HepG2 (cell line): ENCODE measurements around the gene SNRPB2. TPM values are rescaled to one million over a fixed set of nuclear protein-coding genes. Genes with fewer than 3 reads are reported as not detected.

Experiments
- ADNP ChIP-seq: sonication (generic); formaldehyde crosslinking; IDR thresholded peaks from 2 replicates; pipeline ENCODE4 v1.4.0; 2020; ENCODE audit warnings: missing genetic modification reagents
- EED ChIP-seq: sonication (generic); formaldehyde crosslinking; IDR thresholded peaks from 2 replicates; pipeline ENCODE4 v1.5.0; 2020; ENCODE audit warnings: mild to moderate bottlenecking, missing genetic modification reagents
- HOXA3 ChIP-seq: sonication (generic); formaldehyde crosslinking; IDR thresholded peaks from 2 replicates; pipeline ENCODE4 v1.5.0; 2020; ENCODE audit warnings: missing genetic modification reagents
- HOXD1 ChIP-seq: sonication (generic); formaldehyde crosslinking; IDR thresholded peaks from 2 replicates; pipeline ENCODE4 v1.5.0; 2020; ENCODE audit warnings: missing genetic modification reagents
- NR2F1 ChIP-seq, 2 experiments: fragments of 450-650 bp in 1 of 2; formaldehyde crosslinking in 1 of 2; IDR thresholded peaks; 2 replicates each; pipeline versions ENCODE4 v1.5.0 to v1.6.1; 2016 to 2020; ENCODE audit warnings: mild to moderate bottlenecking in 1 of 2, missing compliant biosample characterization in 1 of 2, missing genetic modification reagents in 1 of 2, moderate library complexity in 1 of 2
- ZNF451 ChIP-seq: sonication (generic); formaldehyde crosslinking; IDR thresholded peaks from 2 replicates; pipeline ENCODE4 v1.5.0; 2020; ENCODE audit warnings: mild to moderate bottlenecking, missing genetic modification reagents
- ZNF510 ChIP-seq: sonication (generic); formaldehyde crosslinking; IDR thresholded peaks from 2 replicates; pipeline ENCODE4 v1.4.0; 2020; ENCODE audit warnings: low read depth, mild to moderate bottlenecking, missing genetic modification reagents
- ZNF567 ChIP-seq: sonication (generic); formaldehyde crosslinking; IDR thresholded peaks from 2 replicates; pipeline ENCODE4 v1.8.1; 2023; ENCODE audit warnings: mild to moderate bottlenecking, missing genetic modification reagents, borderline replicate concordance
- ZNF713 ChIP-seq: sonication (generic); formaldehyde crosslinking; IDR thresholded peaks from 2 replicates; pipeline ENCODE4 v1.4.0; 2020; ENCODE audit warnings: mild to moderate bottlenecking, missing genetic modification reagents
- ZNF768 ChIP-seq: sonication (generic); formaldehyde crosslinking; IDR thresholded peaks from 2 replicates; pipeline ENCODE4 v1.4.0; 2020; ENCODE audit warnings: missing genetic modification reagents
- polyA plus RNA-seq, 8 experiments: library from polyadenylated mRNA; depleted of rRNA in 3 of 8; stranded (reverse) in 7 of 8; unstranded in 1 of 8; fragments of >200 nt; fragmentation: Illumina TruSeq in 4 of 8; extraction: Trizol in 4 of 8; gene quantifications; 2 replicates each; pipeline versions ENCODE4 v1.2.1 to v1.2.3, GENCODE V29; 2011 to 2016; ENCODE audit warnings: low read depth in 4 of 8, missing spikeins in 1 of 8, mixed read lengths in 1 of 8; ENCODE audit not compliant: insufficient read depth in 1 of 8
- total RNA-seq, 5 experiments: library from RNA; depleted of rRNA; stranded (reverse); fragments of >200 nt; fragmentation: Illumina TruSeq; extraction: Trizol; gene quantifications; 2 replicates each; pipeline ENCODE4 v1.2.3, GENCODE V29; 2016; ENCODE audit warnings: low read depth in 1 of 5
- TF ChIP-seq, protein P1 (sequence below): sonication (generic); formaldehyde crosslinking; IDR thresholded peaks from 2 replicates; pipeline ENCODE4 v1.4.0; 2020; ENCODE audit warnings: missing genetic modification reagents, borderline replicate concordance
- TF ChIP-seq, protein P2 (sequence below): sonication (generic); formaldehyde crosslinking; conservative IDR thresholded peaks from 2 replicates; pipeline ENCODE4 v1.8.0; 2022; ENCODE audit warnings: mild to moderate bottlenecking, moderate library complexity, missing genetic modification reagents
- TF ChIP-seq, protein P3 (sequence below): sonication (generic); formaldehyde crosslinking; IDR thresholded peaks from 2 replicates; pipeline ENCODE4 v1.4.0; 2020; ENCODE audit warnings: missing genetic modification reagents, borderline replicate concordance
- TF ChIP-seq, protein P4 (sequence below): sonication (generic); formaldehyde crosslinking; IDR thresholded peaks from 2 replicates; pipeline ENCODE4 v1.4.0; 2020; ENCODE audit warnings: missing genetic modification reagents
- TF ChIP-seq, protein P5 (sequence below): sonication (generic); formaldehyde crosslinking; IDR thresholded peaks from 2 replicates; pipeline ENCODE4 v1.8.0; 2023; ENCODE audit warnings: mild to moderate bottlenecking, missing genetic modification reagents
- TF ChIP-seq, protein P6 (sequence below): sonication (generic); formaldehyde crosslinking; IDR thresholded peaks from 2 replicates; pipeline ENCODE4 v1.5.1; 2020; ENCODE audit warnings: missing genetic modification reagents, mild to moderate bottlenecking, borderline replicate concordance

The SNRPB2 gene
- total and polyA plus RNA-seq, 2 of the 13 experiments (the other 11 are each of a cell fraction or from before 2014, with no cell fraction given), result 107 to 204 TPM

DNA sequence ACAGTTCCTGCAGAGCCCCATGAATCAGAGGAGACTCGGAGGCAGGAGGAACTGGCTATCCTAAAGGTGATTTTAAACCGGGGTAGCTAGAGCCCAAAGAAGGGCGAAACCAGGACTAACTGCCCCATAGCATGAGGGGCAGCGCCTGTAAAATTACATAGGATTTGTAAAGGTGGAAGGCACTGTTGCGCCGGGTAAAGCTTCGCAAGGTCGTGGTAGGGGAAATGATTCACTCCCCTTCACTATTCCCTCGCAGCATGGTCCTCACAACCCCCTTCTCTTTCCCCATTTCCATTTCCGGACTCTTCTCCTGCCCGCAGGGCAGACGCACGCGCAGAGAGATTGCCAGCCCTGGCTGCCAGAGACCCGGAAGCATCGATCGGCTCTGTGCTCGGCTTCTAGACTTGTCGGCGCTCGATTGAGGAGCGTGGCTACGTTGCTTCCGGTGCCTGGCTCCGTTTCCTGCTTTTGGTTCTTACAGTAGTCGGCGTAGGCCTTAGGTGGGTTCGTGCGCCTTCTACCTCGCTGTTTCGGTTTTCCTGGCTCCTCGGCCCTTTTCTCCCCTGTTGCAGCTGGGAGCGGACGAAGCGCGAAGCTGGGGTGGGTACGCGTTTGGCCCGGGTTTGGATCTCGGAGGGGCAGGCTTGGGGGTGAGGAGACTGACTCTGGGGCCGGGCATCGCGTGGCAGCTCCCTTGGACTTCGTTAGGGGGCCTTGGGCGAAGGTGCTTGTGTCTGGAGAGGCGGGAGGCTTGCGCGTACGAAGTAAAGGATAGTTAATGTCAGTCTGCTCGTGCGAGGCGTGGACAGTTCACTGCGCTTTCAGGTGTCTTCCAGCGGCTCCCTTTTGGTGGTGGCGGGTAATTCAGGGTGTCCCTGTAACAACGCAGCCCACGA lies at the start of gene SNRPB2 (continued):
- TF ChIP-seq ZNF451 (CRISPR knock-in tag) (peak; percentile 88), ZNF768 (CRISPR knock-in tag) (peak; percentile 83; the same call in 1 of the 2 replicates), EED (CRISPR knock-in tag) (peak; percentile 100), NR2F1 (CRISPR knock-in tag; IDR thresholded peaks at IDR 0.05) (peak in 1 of 2 experiments; percentile 65; a peak in 2 of 4 replicates), ADNP (CRISPR knock-in tag) (no peak), ZNF713 (CRISPR knock-in tag) (peak; percentile 97; the same call in 1 of the 2 replicates), ZNF567 (CRISPR knock-in tag) (peak; percentile 93; the same call in 1 of the 2 replicates), HOXD1 (CRISPR knock-in tag) (no peak), ZNF510 (CRISPR knock-in tag) (peak; percentile 96), HOXA3 (CRISPR knock-in tag) (peak; percentile 98)
- TF ChIP-seq, protein P1, sequence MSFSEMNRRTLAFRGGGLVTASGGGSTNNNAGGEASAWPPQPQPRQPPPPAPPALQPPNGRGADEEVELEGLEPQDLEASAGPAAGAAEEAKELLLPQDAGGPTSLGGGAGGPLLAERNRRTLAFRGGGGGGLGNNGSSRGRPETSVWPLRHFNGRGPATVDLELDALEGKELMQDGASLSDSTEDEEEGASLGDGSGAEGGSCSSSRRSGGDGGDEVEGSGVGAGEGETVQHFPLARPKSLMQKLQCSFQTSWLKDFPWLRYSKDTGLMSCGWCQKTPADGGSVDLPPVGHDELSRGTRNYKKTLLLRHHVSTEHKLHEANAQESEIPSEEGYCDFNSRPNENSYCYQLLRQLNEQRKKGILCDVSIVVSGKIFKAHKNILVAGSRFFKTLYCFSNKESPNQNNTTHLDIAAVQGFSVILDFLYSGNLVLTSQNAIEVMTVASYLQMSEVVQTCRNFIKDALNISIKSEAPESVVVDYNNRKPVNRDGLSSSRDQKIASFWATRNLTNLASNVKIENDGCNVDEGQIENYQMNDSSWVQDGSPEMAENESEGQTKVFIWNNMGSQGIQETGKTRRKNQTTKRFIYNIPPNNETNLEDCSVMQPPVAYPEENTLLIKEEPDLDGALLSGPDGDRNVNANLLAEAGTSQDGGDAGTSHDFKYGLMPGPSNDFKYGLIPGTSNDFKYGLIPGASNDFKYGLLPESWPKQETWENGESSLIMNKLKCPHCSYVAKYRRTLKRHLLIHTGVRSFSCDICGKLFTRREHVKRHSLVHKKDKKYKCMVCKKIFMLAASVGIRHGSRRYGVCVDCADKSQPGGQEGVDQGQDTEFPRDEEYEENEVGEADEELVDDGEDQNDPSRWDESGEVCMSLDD (CRISPR knock-in tag), result no peak
- TF ChIP-seq, protein P2, sequence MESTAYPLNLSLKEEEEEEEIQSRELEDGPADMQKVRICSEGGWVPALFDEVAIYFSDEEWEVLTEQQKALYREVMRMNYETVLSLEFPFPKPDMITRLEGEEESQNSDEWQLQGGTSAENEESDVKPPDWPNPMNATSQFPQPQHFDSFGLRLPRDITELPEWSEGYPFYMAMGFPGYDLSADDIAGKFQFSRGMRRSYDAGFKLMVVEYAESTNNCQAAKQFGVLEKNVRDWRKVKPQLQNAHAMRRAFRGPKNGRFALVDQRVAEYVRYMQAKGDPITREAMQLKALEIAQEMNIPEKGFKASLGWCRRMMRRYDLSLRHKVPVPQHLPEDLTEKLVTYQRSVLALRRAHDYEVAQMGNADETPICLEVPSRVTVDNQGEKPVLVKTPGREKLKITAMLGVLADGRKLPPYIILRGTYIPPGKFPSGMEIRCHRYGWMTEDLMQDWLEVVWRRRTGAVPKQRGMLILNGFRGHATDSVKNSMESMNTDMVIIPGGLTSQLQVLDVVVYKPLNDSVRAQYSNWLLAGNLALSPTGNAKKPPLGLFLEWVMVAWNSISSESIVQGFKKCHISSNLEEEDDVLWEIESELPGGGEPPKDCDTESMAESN (CRISPR knock-in tag), result peak; percentile 95
- TF ChIP-seq, protein P3, sequence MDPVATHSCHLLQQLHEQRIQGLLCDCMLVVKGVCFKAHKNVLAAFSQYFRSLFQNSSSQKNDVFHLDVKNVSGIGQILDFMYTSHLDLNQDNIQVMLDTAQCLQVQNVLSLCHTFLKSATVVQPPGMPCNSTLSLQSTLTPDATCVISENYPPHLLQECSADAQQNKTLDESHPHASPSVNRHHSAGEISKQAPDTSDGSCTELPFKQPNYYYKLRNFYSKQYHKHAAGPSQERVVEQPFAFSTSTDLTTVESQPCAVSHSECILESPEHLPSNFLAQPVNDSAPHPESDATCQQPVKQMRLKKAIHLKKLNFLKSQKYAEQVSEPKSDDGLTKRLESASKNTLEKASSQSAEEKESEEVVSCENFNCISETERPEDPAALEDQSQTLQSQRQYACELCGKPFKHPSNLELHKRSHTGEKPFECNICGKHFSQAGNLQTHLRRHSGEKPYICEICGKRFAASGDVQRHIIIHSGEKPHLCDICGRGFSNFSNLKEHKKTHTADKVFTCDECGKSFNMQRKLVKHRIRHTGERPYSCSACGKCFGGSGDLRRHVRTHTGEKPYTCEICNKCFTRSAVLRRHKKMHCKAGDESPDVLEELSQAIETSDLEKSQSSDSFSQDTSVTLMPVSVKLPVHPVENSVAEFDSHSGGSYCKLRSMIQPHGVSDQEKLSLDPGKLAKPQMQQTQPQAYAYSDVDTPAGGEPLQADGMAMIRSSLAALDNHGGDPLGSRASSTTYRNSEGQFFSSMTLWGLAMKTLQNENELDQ, result peak; percentile 96; the same call in 1 of the 2 replicates
- TF ChIP-seq, protein P4, sequence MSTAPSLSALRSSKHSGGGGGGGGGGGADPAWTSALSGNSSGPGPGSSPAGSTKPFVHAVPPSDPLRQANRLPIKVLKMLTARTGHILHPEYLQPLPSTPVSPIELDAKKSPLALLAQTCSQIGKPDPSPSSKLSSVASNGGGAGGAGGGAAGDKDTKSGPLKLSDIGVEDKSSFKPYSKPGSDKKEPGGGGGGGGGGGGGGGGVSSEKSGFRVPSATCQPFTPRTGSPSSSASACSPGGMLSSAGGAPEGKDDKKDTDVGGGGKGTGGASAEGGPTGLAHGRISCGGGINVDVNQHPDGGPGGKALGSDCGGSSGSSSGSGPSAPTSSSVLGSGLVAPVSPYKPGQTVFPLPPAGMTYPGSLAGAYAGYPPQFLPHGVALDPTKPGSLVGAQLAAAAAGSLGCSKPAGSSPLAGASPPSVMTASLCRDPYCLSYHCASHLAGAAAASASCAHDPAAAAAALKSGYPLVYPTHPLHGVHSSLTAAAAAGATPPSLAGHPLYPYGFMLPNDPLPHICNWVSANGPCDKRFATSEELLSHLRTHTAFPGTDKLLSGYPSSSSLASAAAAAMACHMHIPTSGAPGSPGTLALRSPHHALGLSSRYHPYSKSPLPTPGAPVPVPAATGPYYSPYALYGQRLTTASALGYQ (CRISPR knock-in tag), result no peak
- TF ChIP-seq, protein P5, sequence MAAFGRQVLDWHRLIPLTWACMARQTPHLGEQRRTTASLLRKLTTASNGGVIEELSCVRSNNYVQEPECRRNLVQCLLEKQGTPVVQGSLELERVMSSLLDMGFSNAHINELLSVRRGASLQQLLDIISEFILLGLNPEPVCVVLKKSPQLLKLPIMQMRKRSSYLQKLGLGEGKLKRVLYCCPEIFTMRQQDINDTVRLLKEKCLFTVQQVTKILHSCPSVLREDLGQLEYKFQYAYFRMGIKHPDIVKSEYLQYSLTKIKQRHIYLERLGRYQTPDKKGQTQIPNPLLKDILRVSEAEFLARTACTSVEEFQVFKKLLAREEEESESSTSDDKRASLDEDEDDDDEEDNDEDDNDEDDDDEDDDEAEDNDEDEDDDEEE (CRISPR knock-in tag), result no peak; the same call in 1 of the 2 replicates
- TF ChIP-seq, protein P6, sequence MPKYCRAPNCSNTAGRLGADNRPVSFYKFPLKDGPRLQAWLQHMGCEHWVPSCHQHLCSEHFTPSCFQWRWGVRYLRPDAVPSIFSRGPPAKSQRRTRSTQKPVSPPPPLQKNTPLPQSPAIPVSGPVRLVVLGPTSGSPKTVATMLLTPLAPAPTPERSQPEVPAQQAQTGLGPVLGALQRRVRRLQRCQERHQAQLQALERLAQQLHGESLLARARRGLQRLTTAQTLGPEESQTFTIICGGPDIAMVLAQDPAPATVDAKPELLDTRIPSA (CRISPR knock-in tag), result peak; percentile 98
